Measurements from ENCODE around the gene VEZT.

VEZT gene

GRCh38 chr12:95248095-95248494 is 30.5 kb downstream of the VEZT start:
- DNase-seq (ENCODE audit: extremely low spot score, insufficient read length, low read depth), result no peak
- FAIRE-seq, result no peak

GRCh38 chr12:95248604-95249360 is 31.2 kb downstream of the VEZT start:
- DNase-seq (ENCODE audit: extremely low spot score, insufficient read length, low read depth) (no peak), FAIRE-seq (no peak)

- DNase-seq (ENCODE audit: extremely low spot score, insufficient read length, low read depth), result no peak
- no peak for FAIRE-seq
Observed at GRCh38 chr12:95253386-95253785, 35.8 kb downstream of the VEZT start.

GRCh38 chr12:95257541-95257940 is 39.9 kb downstream of the VEZT start:
- FAIRE-seq, result no peak
- no peak for DNase-seq (ENCODE audit: extremely low spot score, insufficient read length, low read depth)

GRCh38 chr12:95258151-95258550 is 40.5 kb downstream of the VEZT start:
- FAIRE-seq (peak; percentile 15), DNase-seq (ENCODE audit: extremely low spot score, insufficient read length, low read depth) (no peak)

GRCh38 chr12:95258803-95259202 is 41.2 kb downstream of the VEZT start:
- FAIRE-seq (no peak), DNase-seq (ENCODE audit: extremely low spot score, insufficient read length, low read depth) (no peak)

- no peak for DNase-seq (ENCODE audit: extremely low spot score, insufficient read length, low read depth)
- no peak for FAIRE-seq
Observed at GRCh38 chr12:95259368-95259767, 41.8 kb downstream of the VEZT start.

- FAIRE-seq, result no peak
- DNase-seq (ENCODE audit: extremely low spot score, insufficient read length, low read depth), result no peak
Observed at GRCh38 chr12:95261109-95261508, 43.5 kb downstream of the VEZT start.

GRCh38 chr12:95262808-95263207 is 45.2 kb downstream of the VEZT start:
- FAIRE-seq (no peak), DNase-seq (ENCODE audit: extremely low spot score, insufficient read length, low read depth) (no peak)

GRCh38 chr12:95265765-95266164 is 48.2 kb downstream of the VEZT start:
- DNase-seq (ENCODE audit: extremely low spot score, insufficient read length, low read depth), result no peak
- FAIRE-seq, result no peak

- FAIRE-seq, result no peak
- DNase-seq (ENCODE audit: extremely low spot score, insufficient read length, low read depth), result no peak
Observed at GRCh38 chr12:95266254-95266653, 48.6 kb downstream of the VEZT start.

- DNase-seq (ENCODE audit: extremely low spot score, insufficient read length, low read depth), result no peak
- FAIRE-seq, result no peak
Observed at GRCh38 chr12:95269892-95270291, 52.3 kb downstream of the VEZT start.

- DNase-seq (ENCODE audit: extremely low spot score, insufficient read length, low read depth) (no peak), FAIRE-seq (no peak)
Observed at GRCh38 chr12:95271465-95271864, 53.9 kb downstream of the VEZT start.

- DNase-seq (ENCODE audit: extremely low spot score, insufficient read length, low read depth), result no peak
- no peak for FAIRE-seq
Observed at GRCh38 chr12:95277139-95277538, 59.5 kb downstream of the VEZT start.

GRCh38 chr12:95279856-95280255 is 62.2 kb downstream of the VEZT start:
- DNase-seq (ENCODE audit: extremely low spot score, insufficient read length, low read depth), result no peak
- FAIRE-seq, result no peak

GRCh38 chr12:95282266-95282665 is 64.7 kb downstream of the VEZT start:
- FAIRE-seq, result no peak

GRCh38 chr12:95283371-95283770 is 65.8 kb downstream of the VEZT start:
- DNase-seq (ENCODE audit: extremely low spot score, insufficient read length, low read depth) (no peak), FAIRE-seq (no peak)

More at GRCh38 chr12:95282266-95282665, 64.7 kb downstream of the VEZT start:
- no peak for DNase-seq (ENCODE audit: extremely low spot score, insufficient read length, low read depth)

GRCh38 chr12:95286713-95287112 is 69.1 kb downstream of the VEZT start:
- DNase-seq (ENCODE audit: extremely low spot score, insufficient read length, low read depth) (no peak), FAIRE-seq (no peak)

GRCh38 chr12:95291501-95291900 is 73.9 kb downstream of the VEZT start:
- DNase-seq (ENCODE audit: extremely low spot score, insufficient read length, low read depth) (no peak), FAIRE-seq (no peak)

GRCh38 chr12:95298916-95299315 is 81.3 kb downstream of the VEZT start:
- FAIRE-seq (no peak), DNase-seq (ENCODE audit: extremely low spot score, insufficient read length, low read depth) (no peak)

GRCh38 chr12:95300286-95300685 is 82.7 kb downstream of the VEZT start:
- FAIRE-seq (no peak), DNase-seq (ENCODE audit: extremely low spot score, insufficient read length, low read depth) (no peak)

- no peak for DNase-seq (ENCODE audit: extremely low spot score, insufficient read length, low read depth)
Observed at GRCh38 chr12:95303476-95303875, 85.9 kb downstream of the VEZT start.

More at GRCh38 chr12:95303476-95303875, 85.9 kb downstream of the VEZT start:
- FAIRE-seq, result no peak

Measured in GM18507 (cell line).